K562 (cell line): ENCODE measurements around the gene TRAF1. TPM values are rescaled to one million over a fixed set of nuclear protein-coding genes. Genes with fewer than 3 reads are reported as not detected.

Source experiments
- ATAC-seq: fragments of 200-7000 bp; cut with Tn5 transposase; 3 replicates; pipeline ENCODE4 v1.9.1; 2020; ENCODE audit warnings: moderate library complexity
- BruUV-seq: library from RNA; stranded (reverse); fragments of 400-500 nt; replicated peaks from 2 replicates; lab custom pipeline; 2021; lab: Mats Ljungman, UMichigan
- CTCF ChIA-PET: fragments of 300-600 bp; formaldehyde crosslinking; extraction: SDS; loops from one replicate; lab custom pipeline; 2021; ENCODE audit warnings: low intra/inter-chr PET ratio; lab: Yijun Ruan, JAX
- POLR2A ChIA-PET: fragments of 300-600, 350-650 bp; sonication (Branson Sonifier 250); formaldehyde crosslinking; extraction: SDS; loops from one replicate; lab custom pipeline; 2021; ENCODE audit warnings: antibody characterized with exemption, inconsistent platforms; lab: Yijun Ruan, JAX
- DNase-seq, 4 experiments: peaks; one replicate each; pipeline versions ENCODE4 v3.0.0 to v3.0.0-alpha.2; 2011 to 2018; ENCODE audit warnings: low spot score in 3 of 4, mixed read lengths in 3 of 4; ENCODE audit errors: extremely low read depth in 1 of 4
- FAIRE-seq: peaks from 2 replicates; lab custom pipeline; 2011; peaks lifted over from hg19 to GRCh38; lab: Jason Lieb, UNC
- H2AFZ ChIP-seq: 2 replicates; pipeline ENCODE4 v1.6.0; 2011; ENCODE audit warnings: low read depth, low read length, control low read depth, inconsistent platforms
- H3K27ac ChIP-seq: fragments of 200-600 bp; 3 replicates; pipeline ENCODE4 v1.8.0; 2011; ENCODE audit warnings: low read depth, mild to moderate bottlenecking, control low read depth, inconsistent platforms, low read length, moderate library complexity, mixed read lengths; ENCODE audit errors: extremely low read depth
- H3K27me3 ChIP-seq, 2 experiments: fragments of 300-600 bp in 1 of 2; 2 replicates in 1 of 2; 3 replicates in 1 of 2; pipeline versions ENCODE4 v1.6.0 to v1.8.0; 2011; ENCODE audit warnings: inconsistent platforms in 2 of 2, low read length in 2 of 2, mild to moderate bottlenecking in 1 of 2, mixed read lengths in 1 of 2, moderate library complexity in 1 of 2; ENCODE audit not compliant: control insufficient read depth in 2 of 2, insufficient read depth in 2 of 2
- H3K36me3 ChIP-seq: fragments of 300-600 bp; 3 replicates; pipeline ENCODE4 v1.8.0; 2011; ENCODE audit warnings: mild to moderate bottlenecking, low read length, inconsistent platforms; ENCODE audit not compliant: control insufficient read depth, insufficient read depth
- H3K4me1 ChIP-seq, 2 experiments: fragments of 200-600 bp in 1 of 2; replicated peaks in 1 of 2; 2 replicates in 1 of 2; 3 replicates in 1 of 2; pipeline versions ENCODE4 v1.5.1 to v1.8.0; 2011; ENCODE audit warnings: inconsistent platforms in 2 of 2, low read length in 2 of 2, mild to moderate bottlenecking in 1 of 2, mixed read lengths in 1 of 2, moderate library complexity in 1 of 2; ENCODE audit not compliant: control insufficient read depth in 2 of 2, insufficient read depth in 2 of 2
- H3K4me2 ChIP-seq: 2 replicates; pipeline ENCODE4 v1.6.1; 2011; ENCODE audit warnings: low read length, control low read depth, inconsistent platforms, mixed read lengths; ENCODE audit not compliant: insufficient read depth
- H3K4me3 ChIP-seq: fragments of 200-600 bp; sonication (generic), shearing (Covaris generic); 2 replicates; pipeline ENCODE4 v1.5.1; 2016; ENCODE audit warnings: control low read depth, inconsistent platforms
- H3K79me2 ChIP-seq: fragments of 200-600 bp; 3 replicates; pipeline ENCODE4 v1.8.0; 2011; ENCODE audit warnings: low read length, inconsistent platforms; ENCODE audit not compliant: control insufficient read depth, insufficient read depth
- H3K9ac ChIP-seq, 2 experiments: 2 replicates each; pipeline versions ENCODE4 v1.6.0 to v1.6.1; 2011; ENCODE audit warnings: low read depth in 2 of 2, low read length in 2 of 2, control low read depth in 1 of 2, inconsistent platforms in 1 of 2, mild to moderate bottlenecking in 1 of 2, mixed read lengths in 1 of 2; ENCODE audit not compliant: insufficient read depth in 1 of 2
- H3K9me1 ChIP-seq: one replicate; pipeline ENCODE4 v1.6.0; 2011; ENCODE audit warnings: inconsistent platforms, mild to moderate bottlenecking, low read length, moderate library complexity; ENCODE audit not compliant: control insufficient read depth, insufficient read depth
- H3K9me3 ChIP-seq: replicated peaks from 2 replicates; pipeline ENCODE4 v1.5.1; 2011; ENCODE audit warnings: low read depth, low read length, inconsistent platforms; ENCODE audit not compliant: control insufficient read depth, insufficient read depth
- H4K20me1 ChIP-seq: replicated peaks from 2 replicates; pipeline ENCODE4 v1.6.1; 2011; ENCODE audit warnings: low read length, inconsistent platforms, mixed read lengths; ENCODE audit not compliant: control insufficient read depth, insufficient read depth
- KDM5B ChIP-seq: fragments of 200-600 bp; sonication (generic); IDR thresholded peaks from 2 replicates; pipeline ENCODE4 v1.6.1; 2012; ENCODE audit warnings: low read depth, mild to moderate bottlenecking, moderate library complexity, low read length, control low read depth, inconsistent platforms; ENCODE audit not compliant: insufficient replicate concordance
- MCM5 ChIP-seq: fragments of 450-650 bp; IDR thresholded peaks from 2 replicates; pipeline ENCODE4 v1.6.1; 2016; ENCODE audit warnings: low read depth
- NFXL1 ChIP-seq: fragments of 450-650 bp; formaldehyde crosslinking; IDR thresholded peaks from 2 replicates; pipeline ENCODE4 v1.4.0; 2021; ENCODE audit warnings: mild to moderate bottlenecking
- SLC30A9 ChIP-seq: fragments of 250-450 bp; sonication (Bioruptor Pico); IDR thresholded peaks from 2 replicates; pipeline ENCODE4 v1.8.0; 2022; ENCODE audit warnings: mild to moderate bottlenecking, moderate library complexity
- ZC3H8 ChIP-seq: fragments of 450-650 bp; IDR thresholded peaks from 2 replicates; pipeline ENCODE4 v1.6.1; 2017
- ZKSCAN3 ChIP-seq: fragments of 250-450 bp; sonication (Bioruptor Pico); IDR thresholded peaks from 2 replicates; pipeline ENCODE4 v1.4.0; 2020
- ZNF133 ChIP-seq: fragments of 250-450 bp; sonication (Bioruptor Pico); IDR thresholded peaks from 2 replicates; pipeline ENCODE4 v1.4.0; 2020; ENCODE audit warnings: mild to moderate bottlenecking
- WGBS: fragments of 100-300 bp; shearing (Covaris generic); methylation state at CpG from one replicate; pipeline ENCODE4 v1.1.6; 2016; ENCODE audit warnings: low coverage, mixed read lengths; ENCODE audit not compliant: insufficient coverage; ENCODE audit errors: missing lambda C conversion rate; 5-methylcytosine and 5-hydroxymethylcytosine counted together
- in situ Hi-C: fragments of 300-500 bp; cut with MboI; formaldehyde crosslinking; loops from 4 replicates; pipeline ENCODE4 v1.15.0; 2018; ENCODE audit warnings: inconsistent platforms, mixed read lengths
- intact Hi-C: fragments of 100-400 bp; cut with micrococcal nuclease; formaldehyde crosslinking; loops from 2 replicates; pipeline ENCODE4 v1.14.2; 2022
- polyA plus RNA-seq, 8 experiments: library from polyadenylated mRNA; depleted of rRNA in 4 of 8; stranded (reverse) in 5 of 8; unstranded in 3 of 8; fragments of >200 nt; fragmentation: Nextera tagmentation in 2 of 8; fragmentation: Illumina TruSeq in 1 of 8; extraction: Ambion mirVana in 2 of 8; extraction: Trizol in 1 of 8; gene quantifications; 2 replicates each; pipeline versions ENCODE4 v1.2.1 to v1.2.3, GENCODE V29; 2011 to 2014; ENCODE audit warnings: inconsistent platforms in 1 of 8, missing spikeins in 1 of 8
- total RNA-seq, 7 experiments: library from RNA; depleted of rRNA in 6 of 7; stranded (reverse); fragments of >200 nt in 6 of 7; fragmentation: Illumina TruSeq in 2 of 7; extraction: Trizol in 2 of 7; gene quantifications; 2 replicates each; pipeline versions ENCODE4 v1.2.1 to v1.2.3, GENCODE V29; 2011 to 2021; ENCODE audit warnings: low replicate concordance in 1 of 7
- TF ChIP-seq, protein P1 (sequence below): fragments of 450-650 bp; formaldehyde crosslinking; IDR thresholded peaks from 2 replicates; pipeline ENCODE4 v1.4.0; 2020; ENCODE audit warnings: mild to moderate bottlenecking, moderate library complexity

TRAF1 gene
- total and polyA plus RNA-seq, 9 of the 15 experiments (the other 6 are each of a cell fraction or from before 2014, with no cell fraction given), result 0.01 to 1.1 (median 0.04) TPM; not detected in 2

DNA sequence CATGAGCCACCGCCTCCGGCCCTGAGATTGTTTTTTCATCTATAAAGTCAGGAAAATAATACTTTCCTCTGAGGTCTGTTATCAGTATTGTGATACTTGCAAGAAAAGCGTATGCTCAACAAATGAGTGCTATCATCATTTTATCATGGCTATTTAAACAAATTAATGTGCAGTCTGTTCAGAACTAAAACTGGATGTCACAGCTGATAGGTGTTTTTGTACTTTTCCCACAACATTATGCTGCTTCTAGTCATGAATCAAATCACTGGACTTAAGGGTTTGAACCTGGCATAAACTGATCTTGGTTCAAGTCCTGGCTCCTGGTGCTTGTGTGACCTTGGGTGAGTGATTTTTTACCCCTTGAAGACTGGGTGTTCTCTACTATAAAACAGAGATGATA is 28.2 kb downstream of the TRAF1 start:
- Histone ChIP-seq H3K36me3 (no peaks in the 10 kb centered on the region), H3K4me3 (no peak overlapping the region), H3K9me1 (no peaks in the 10 kb centered on the region), H3K27me3 (no peaks in the 10 kb centered on the region), H2AFZ (peak overlapping the region; percentile 60), H3K79me2 (no peaks in the 10 kb centered on the region), H3K27ac (peak overlapping the region; percentile 2; the same call in 1 of the 3 replicates), H4K20me1 (no peaks in the 10 kb centered on the region), H3K4me2 (no peak overlapping the region), H3K9me3 (no peaks in the 10 kb centered on the region), H3K9ac (peak overlapping the region in 1 of 2 experiments; percentile 4; a peak in 2 of 4 replicates), H3K4me1 (peaks cover 47 to 49% of the 10 kb centered on the region in 2 experiments)
- in situ Hi-C loops, result no loop called here
- WGBS, result 74% methylated on average over 3 of the region's 3 CpGs
- intact Hi-C loops, result loop anchor here (5.0 kb wide), 1 partner anchor 71 kb away; no protein-coding TSS in a partner anchor
- TF ChIP-seq NFXL1 (CRISPR knock-in tag) (no peak), ZNF133 (no peak), SLC30A9 (no peak), MCM5 (no peak), ZC3H8 (no peak), ZKSCAN3 (CRISPR knock-in tag) (no peak), KDM5B (no peak)
- TF ChIP-seq, protein P1, sequence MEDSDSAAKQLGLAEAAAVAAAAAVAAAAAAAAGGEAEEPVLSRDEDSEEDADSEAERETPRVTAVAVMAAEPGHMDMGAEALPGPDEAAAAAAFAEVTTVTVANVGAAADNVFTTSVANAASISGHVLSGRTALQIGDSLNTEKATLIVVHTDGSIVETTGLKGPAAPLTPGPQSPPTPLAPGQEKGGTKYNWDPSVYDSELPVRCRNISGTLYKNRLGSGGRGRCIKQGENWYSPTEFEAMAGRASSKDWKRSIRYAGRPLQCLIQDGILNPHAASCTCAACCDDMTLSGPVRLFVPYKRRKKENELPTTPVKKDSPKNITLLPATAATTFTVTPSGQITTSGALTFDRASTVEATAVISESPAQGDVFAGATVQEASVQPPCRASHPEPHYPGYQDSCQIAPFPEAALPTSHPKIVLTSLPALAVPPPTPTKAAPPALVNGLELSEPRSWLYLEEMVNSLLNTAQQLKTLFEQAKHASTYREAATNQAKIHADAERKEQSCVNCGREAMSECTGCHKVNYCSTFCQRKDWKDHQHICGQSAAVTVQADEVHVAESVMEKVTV (CRISPR knock-in tag), result no peak
- peak in 1 of 4 experiments; percentile 13 for DNase-seq
- FAIRE-seq, result no peak
- ATAC-seq, result no peak
- ChIA-PET POLR2A (interaction anchor here (7.8 to 22.9 kb wide), 2 partner anchors 11 to 24 kb away, joined by 91 to 464 read pairs; partner anchors contain the start of gene PHF19), CTCF (no interaction called here)
- no TSS peak for BruUV-seq
